GM18867 (cell line): ENCODE data around the gene VPS13D.
"Not testable (repeated sequence)": the region's sequence is repeated elsewhere in the genome, so short reads cannot be mapped to it uniquely, and the experiment has no call there.

Experiments
- ATAC-seq: cut with Tn5 transposase; IDR thresholded peaks from one replicate; pipeline ENCODE4 v1.9.1; 2021; ENCODE audit warnings: mild to moderate bottlenecking, moderate library complexity; ENCODE audit not compliant: unreplicated experiment

Gene VPS13D

GRCh38 chr1:12196641-12197482 lies 33.0 kb upstream of the VPS13D start:
- ATAC-seq: no peak

- ATAC-seq: no peak
Measured at GRCh38 chr1:12197483-12197880, 32.3 kb upstream of the VPS13D start.

- ATAC-seq: no peak
Measured at GRCh38 chr1:12200208-12200607, 29.6 kb upstream of the VPS13D start.

GRCh38 chr1:12201352-12202189 lies 28.3 kb upstream of the VPS13D start:
- peak; percentile 54 for ATAC-seq

GRCh38 chr1:12202190-12202497 lies 27.7 kb upstream of the VPS13D start:
- no peak for ATAC-seq

- no peak for ATAC-seq
Measured at GRCh38 chr1:12202577-12202976, 27.3 kb upstream of the VPS13D start.

GRCh38 chr1:12203216-12204007 lies 26.4 kb upstream of the VPS13D start:
- no peak for ATAC-seq

GRCh38 chr1:12204140-12204539 lies 25.7 kb upstream of the VPS13D start:
- ATAC-seq: no peak

- no peak for ATAC-seq
Measured at GRCh38 chr1:12204754-12205658, 24.8 kb upstream of the VPS13D start.

- ATAC-seq: no peak
Measured at GRCh38 chr1:12206238-12206637, 23.6 kb upstream of the VPS13D start.

GRCh38 chr1:12206792-12207424 lies 22.9 kb upstream of the VPS13D start:
- ATAC-seq: no peak

GRCh38 chr1:12208271-12208670 lies 21.6 kb upstream of the VPS13D start:
- no peak for ATAC-seq

- peak; percentile 45 for ATAC-seq
Measured at GRCh38 chr1:12208764-12209494, 20.9 kb upstream of the VPS13D start.

- ATAC-seq: no peak
Measured at GRCh38 chr1:12209495-12209832, 20.4 kb upstream of the VPS13D start.

- no peak for ATAC-seq
Measured at GRCh38 chr1:12215118-12215961, 14.5 kb upstream of the VPS13D start.

GRCh38 chr1:12219800-12220199 lies 10.0 kb upstream of the VPS13D start:
- no peak for ATAC-seq

GRCh38 chr1:12220890-12221289 lies 8.9 kb upstream of the VPS13D start:
- ATAC-seq: no peak

- not testable (repeated sequence) for ATAC-seq
Measured at GRCh38 chr1:12222700-12223099, 7.1 kb upstream of the VPS13D start.
